ENCODE results near the gene ACSL6.

DNA sequence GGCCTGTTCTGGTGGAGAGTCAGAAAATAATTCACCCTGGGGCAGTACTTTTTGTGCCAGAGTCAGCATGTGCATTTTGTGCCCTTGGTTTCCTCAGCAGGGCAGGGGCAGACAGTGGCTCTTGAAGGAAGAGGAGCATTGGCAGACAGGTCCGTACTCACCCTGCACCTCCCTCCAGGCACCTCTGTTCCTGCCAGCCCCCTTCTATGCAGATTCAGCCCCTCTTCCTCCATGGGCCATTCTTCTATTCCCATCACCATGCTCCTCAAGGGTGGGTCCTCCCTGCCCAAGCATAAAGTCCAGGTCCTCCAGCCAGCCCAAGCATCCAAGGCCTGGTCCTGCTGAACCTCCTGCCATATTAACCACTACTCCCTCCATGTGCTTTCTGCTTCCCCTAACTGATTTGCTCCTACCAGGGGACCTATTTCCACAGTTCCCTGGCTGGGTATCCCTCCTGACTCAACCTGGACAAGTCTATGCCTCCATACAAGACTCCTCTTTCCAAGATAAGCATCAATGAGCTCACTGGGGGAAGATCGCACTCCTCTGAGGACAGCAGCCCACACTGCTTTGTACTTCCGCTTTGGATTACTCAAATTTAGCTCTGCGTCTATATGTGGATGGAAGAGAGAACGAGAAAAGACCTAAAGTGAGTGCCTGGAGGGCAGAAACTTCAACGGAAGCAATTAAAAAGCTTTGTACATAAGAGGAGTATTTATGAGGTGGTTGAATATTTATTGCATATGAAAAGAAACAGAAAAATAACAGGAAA is 9.3 kb upstream of the ACSL6 start:
- TF ChIP-seq, protein P1, sequence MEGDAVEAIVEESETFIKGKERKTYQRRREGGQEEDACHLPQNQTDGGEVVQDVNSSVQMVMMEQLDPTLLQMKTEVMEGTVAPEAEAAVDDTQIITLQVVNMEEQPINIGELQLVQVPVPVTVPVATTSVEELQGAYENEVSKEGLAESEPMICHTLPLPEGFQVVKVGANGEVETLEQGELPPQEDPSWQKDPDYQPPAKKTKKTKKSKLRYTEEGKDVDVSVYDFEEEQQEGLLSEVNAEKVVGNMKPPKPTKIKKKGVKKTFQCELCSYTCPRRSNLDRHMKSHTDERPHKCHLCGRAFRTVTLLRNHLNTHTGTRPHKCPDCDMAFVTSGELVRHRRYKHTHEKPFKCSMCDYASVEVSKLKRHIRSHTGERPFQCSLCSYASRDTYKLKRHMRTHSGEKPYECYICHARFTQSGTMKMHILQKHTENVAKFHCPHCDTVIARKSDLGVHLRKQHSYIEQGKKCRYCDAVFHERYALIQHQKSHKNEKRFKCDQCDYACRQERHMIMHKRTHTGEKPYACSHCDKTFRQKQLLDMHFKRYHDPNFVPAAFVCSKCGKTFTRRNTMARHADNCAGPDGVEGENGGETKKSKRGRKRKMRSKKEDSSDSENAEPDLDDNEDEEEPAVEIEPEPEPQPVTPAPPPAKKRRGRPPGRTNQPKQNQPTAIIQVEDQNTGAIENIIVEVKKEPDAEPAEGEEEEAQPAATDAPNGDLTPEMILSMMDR (IDR thresholded peaks at IDR 0.05), result no peak
- TF ChIP-seq POLR2AphosphoS5 (IDR thresholded peaks at IDR 0.05), result no peak
